Skeletal muscle satellite cell (primary cell): Measurements from ENCODE around the gene LRRFIP2. TPM values are rescaled to one million over a fixed set of nuclear protein-coding genes. Genes with fewer than 3 reads are reported as not detected.

Experiments used
- H3K27me3 ChIP-seq: 2 replicates; pipeline ENCODE4 v1.7.0; 2013; ENCODE audit warnings: low read length; ENCODE audit not compliant: control insufficient read depth, insufficient read depth
- H3K36me3 ChIP-seq: 2 replicates; pipeline ENCODE4 v1.7.0; 2013; ENCODE audit warnings: mild to moderate bottlenecking, control low read depth, low read length; ENCODE audit not compliant: insufficient read depth
- H3K4me1 ChIP-seq: 2 replicates; pipeline ENCODE4 v1.7.0; 2013; ENCODE audit warnings: low read length; ENCODE audit not compliant: control insufficient read depth, insufficient read depth
- H3K4me2 ChIP-seq: 2 replicates; pipeline ENCODE4 v1.7.0; 2013; ENCODE audit warnings: mild to moderate bottlenecking, low read length
- H3K4me3 ChIP-seq: 2 replicates; pipeline ENCODE4 v1.7.0; 2013; ENCODE audit warnings: low read length
- H3K9ac ChIP-seq: 2 replicates; pipeline ENCODE4 v1.7.0; 2013; ENCODE audit warnings: mild to moderate bottlenecking, low read depth, low read length, moderate library complexity
- H3K9me3 ChIP-seq: replicated peaks from 2 replicates; pipeline ENCODE4 v1.7.0; 2013; ENCODE audit warnings: mild to moderate bottlenecking, control low read depth, low read length
- small RNA-seq: library from RNA; depleted of rRNA; stranded (forward); fragments of <200 nt; gene quantifications from one replicate; pipeline ENCODE3, GENCODE V24; 2012

Gene LRRFIP2

DNA sequence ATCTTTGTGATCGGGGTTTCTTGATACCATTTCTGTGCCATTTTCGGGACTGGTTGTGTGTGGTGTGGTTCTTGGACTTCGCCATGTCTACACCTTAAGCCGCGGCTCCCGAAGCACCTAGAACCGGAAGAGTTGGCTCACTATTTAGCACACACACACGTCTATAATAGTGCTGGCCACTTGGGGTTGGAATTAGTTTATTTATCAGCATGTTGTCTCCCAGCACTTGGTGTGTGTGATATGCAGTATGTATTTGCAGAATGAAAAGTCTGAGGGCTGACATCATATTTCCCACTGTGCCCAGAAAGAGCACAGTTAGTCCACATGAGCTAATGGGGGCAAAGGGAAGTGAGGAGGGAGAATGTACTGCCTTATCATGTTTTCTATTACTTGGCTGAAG lies 157.5 kb downstream of the LRRFIP2 start:
- H3K9me3 ChIP-seq = no peaks in the 10 kb centered on the region
- no peaks in the 10 kb centered on the region for H3K27me3 ChIP-seq
- no peak overlapping the region for H3K9ac ChIP-seq
- H3K4me1 ChIP-seq = no peaks in the 10 kb centered on the region
- H3K36me3 ChIP-seq = peaks cover 76% of the 10 kb centered on the region
- no peak overlapping the region for H3K4me3 ChIP-seq
- H3K4me2 ChIP-seq = no peak overlapping the region

GRCh38 chr3:37015642-37016041 lies 158.7 kb downstream of the LRRFIP2 start:
- Histone ChIP-seq H3K27me3 (no peaks in the 10 kb centered on the region), H3K4me3 (no peak overlapping the region), H3K36me3 (peaks cover 73% of the 10 kb centered on the region), H3K4me1 (no peaks in the 10 kb centered on the region), H3K9ac (no peak overlapping the region), H3K4me2 (no peak overlapping the region), H3K9me3 (no peaks in the 10 kb centered on the region)

DNA sequence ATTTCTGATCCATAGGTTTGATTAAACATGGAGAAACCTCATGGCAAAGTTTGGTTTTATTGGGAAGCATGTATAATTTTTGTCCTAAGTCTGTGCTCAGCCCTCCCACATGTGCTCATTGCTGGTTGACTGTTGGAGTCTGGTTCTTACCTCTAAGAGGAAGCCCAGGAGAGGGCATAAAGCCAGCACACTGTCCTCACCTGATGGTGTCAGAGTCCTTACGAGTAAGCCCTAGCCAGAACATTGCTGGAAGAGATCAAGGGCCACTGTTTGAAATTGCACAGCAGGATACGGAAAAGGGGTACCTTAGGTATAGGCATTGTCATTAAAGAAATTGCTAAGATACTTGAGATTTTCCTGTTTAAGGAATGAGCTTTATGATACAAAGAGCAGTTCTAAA lies 159.8 kb downstream of the LRRFIP2 start:
- peaks cover 64% of the 10 kb centered on the region for H3K36me3 ChIP-seq
- H3K4me3 ChIP-seq = no peak overlapping the region
- no peaks in the 10 kb centered on the region for H3K4me1 ChIP-seq
- no peak overlapping the region for H3K9ac ChIP-seq
- H3K27me3 ChIP-seq = no peaks in the 10 kb centered on the region
- H3K4me2 ChIP-seq = no peak overlapping the region
- H3K9me3 ChIP-seq = no peaks in the 10 kb centered on the region

Small RNAs within 50 kb of the gene (small RNA-seq; reads per million reads assigned to genes)
- gene RF00019 (not detected), gene RNU6-1301P (not detected)
